IMR-90 (cell line): ENCODE results near the gene NPEPPS. TPM values are rescaled to one million over a fixed set of nuclear protein-coding genes. Genes with fewer than 3 reads are reported as not detected.
"Not testable (repeated sequence)": the region's sequence is repeated elsewhere in the genome, so short reads cannot be mapped to it uniquely, and the experiment has no call there.

Source experiments
- ATAC-seq: fragments of 200-7000 bp; cut with Tn5 transposase; 2 replicates; pipeline ENCODE4 v1.9.1; 2020; ENCODE audit warnings: low read depth, mild to moderate bottlenecking, moderate library complexity
- BruUV-seq: library from RNA; stranded (reverse); fragments of 400-500 nt; replicated peaks from 2 replicates; lab custom pipeline; 2021; lab: Mats Ljungman, UMichigan
- CTCF ChIA-PET: fragments of 300-600 bp; formaldehyde crosslinking; extraction: SDS; loops from one replicate; lab custom pipeline; 2021; ENCODE audit warnings: antibody characterized with exemption; lab: Yijun Ruan, JAX
- POLR2A ChIA-PET: fragments of 300-600 bp; sonication (Branson Sonifier 250); formaldehyde crosslinking; loops from one replicate; lab custom pipeline; 2022; ENCODE audit warnings: antibody characterized with exemption; ENCODE audit not compliant: unreplicated experiment; lab: Charles Lee
- DNase-seq: peaks from one replicate; pipeline ENCODE4 v3.0.0; 2013
- H2AFZ ChIP-seq: replicated peaks from 2 replicates; pipeline ENCODE3; 2013; ENCODE audit warnings: low read length, mild to moderate bottlenecking; ENCODE audit not compliant: poor library complexity
- H2AK5ac ChIP-seq: 2 replicates; pipeline ENCODE4 v1.6.1; 2013; ENCODE audit warnings: low read depth, low read length, inconsistent platforms
- H2AK9ac ChIP-seq: replicated peaks from 2 replicates; pipeline ENCODE3; 2013; ENCODE audit warnings: mild to moderate bottlenecking, low read depth, low read length, moderate library complexity; ENCODE audit not compliant: poor library complexity
- H2BK120ac ChIP-seq: 2 replicates; pipeline ENCODE4 v1.6.1; 2013; ENCODE audit warnings: low read depth, low read length, inconsistent platforms
- H2BK15ac ChIP-seq: 3 replicates; pipeline ENCODE4 v1.6.1; 2013; ENCODE audit warnings: low read depth, low read length, inconsistent platforms
- H2BK20ac ChIP-seq: 2 replicates; pipeline ENCODE4 v1.6.1; 2013; ENCODE audit warnings: low read depth, mild to moderate bottlenecking, inconsistent platforms, low read length, moderate library complexity
- H2BK5ac ChIP-seq: 2 replicates; pipeline ENCODE4 v1.6.1; 2013; ENCODE audit warnings: mild to moderate bottlenecking, low read depth, low read length, inconsistent platforms; ENCODE audit not compliant: poor library complexity, severe bottlenecking
- H3K14ac ChIP-seq: replicated peaks from 2 replicates; pipeline ENCODE4 v1.6.1; 2013; ENCODE audit warnings: low read depth, low read length, inconsistent platforms
- H3K18ac ChIP-seq: 2 replicates; pipeline ENCODE4 v1.6.1; 2013; ENCODE audit warnings: low read depth, low read length, control low read depth
- H3K23ac ChIP-seq: 2 replicates; pipeline ENCODE4 v1.6.1; 2013; ENCODE audit warnings: low read depth, low read length, inconsistent platforms
- H3K27ac ChIP-seq: 2 replicates; pipeline ENCODE4 v1.5.1; 2013; ENCODE audit warnings: mild to moderate bottlenecking, control low read depth, low read length; ENCODE audit not compliant: insufficient read depth
- H3K27me3 ChIP-seq: 2 replicates; pipeline ENCODE4 v1.6.1; 2013; ENCODE audit warnings: low read length; ENCODE audit not compliant: control insufficient read depth, insufficient read depth
- H3K36me3 ChIP-seq: 2 replicates; pipeline ENCODE4 v1.6.1; 2013; ENCODE audit warnings: low read length, mixed read lengths; ENCODE audit not compliant: control insufficient read depth, insufficient read depth
- H3K4ac ChIP-seq: 2 replicates; pipeline ENCODE4 v1.6.1; 2013; ENCODE audit warnings: low read depth, low read length, inconsistent platforms
- H3K4me1 ChIP-seq: 2 replicates; pipeline ENCODE4 v1.6.1; 2013; ENCODE audit warnings: low read length, mixed read lengths; ENCODE audit not compliant: control insufficient read depth, insufficient read depth
- H3K4me2 ChIP-seq: 2 replicates; pipeline ENCODE4 v1.6.1; 2013; ENCODE audit warnings: low read depth, mild to moderate bottlenecking, control low read depth, low read length, moderate library complexity
- H3K4me3 ChIP-seq: 2 replicates; pipeline ENCODE4 v1.5.1; 2013; ENCODE audit warnings: low read depth, mild to moderate bottlenecking, control low read depth, low read length, moderate library complexity; ENCODE audit not compliant: insufficient read depth
- H3K56ac ChIP-seq: 2 replicates; pipeline ENCODE4 v1.6.1; 2013; ENCODE audit warnings: low read length, inconsistent platforms; ENCODE audit not compliant: insufficient read depth; ENCODE audit errors: extremely low read depth
- H3K79me1 ChIP-seq, 2 experiments: 2 replicates each; pipeline ENCODE4 v1.6.1; 2013; ENCODE audit warnings: low read length in 2 of 2, inconsistent platforms in 1 of 2, low read depth in 1 of 2
- H3K9ac ChIP-seq: 2 replicates; pipeline ENCODE4 v1.6.1; 2013; ENCODE audit warnings: low read depth, low read length, control low read depth
- H3K9me1 ChIP-seq: 2 replicates; pipeline ENCODE4 v1.6.1; 2013; ENCODE audit warnings: low read length, inconsistent platforms; ENCODE audit not compliant: insufficient read depth
- H3K9me3 ChIP-seq: 2 replicates; pipeline ENCODE4 v1.6.1; 2013; ENCODE audit warnings: low read length; ENCODE audit not compliant: control insufficient read depth, insufficient read depth
- H4K20me1 ChIP-seq: 2 replicates; pipeline ENCODE4 v1.6.1; 2013; ENCODE audit warnings: low read length, inconsistent platforms; ENCODE audit not compliant: insufficient read depth
- H4K5ac ChIP-seq: 2 replicates; pipeline ENCODE4 v1.6.1; 2013; ENCODE audit warnings: mild to moderate bottlenecking, low read depth, low read length, control low read depth
- H4K8ac ChIP-seq, 2 experiments: 2 replicates each; pipeline ENCODE4 v1.6.1; 2013; ENCODE audit warnings: low read depth in 2 of 2, low read length in 2 of 2, control low read depth in 1 of 2, inconsistent platforms in 1 of 2
- H4K91ac ChIP-seq: 2 replicates; pipeline ENCODE4 v1.6.1; 2013; ENCODE audit warnings: low read depth, low read length, inconsistent platforms; ENCODE audit not compliant: insufficient read depth
- RAD21 ChIP-seq: IDR thresholded peaks from 2 replicates; pipeline ENCODE4 v1.6.1; 2012; ENCODE audit warnings: low read length, improper control_type of control experiment
- SMC3 ChIP-seq: fragments of 150-350 bp; IDR thresholded peaks from 2 replicates; pipeline ENCODE4 v1.6.1; 2016; ENCODE audit warnings: low read depth, mild to moderate bottlenecking, antibody characterized with exemption, low read length, moderate library complexity
- WGBS, 2 experiments: methylation state at CpG; one replicate each; pipeline versions ENCODE4 v1.1.5 to v1.1.7; 2013; ENCODE audit warnings: missing lambda C conversion rate in 2 of 2; ENCODE audit not compliant: insufficient read length in 1 of 2; ENCODE audit errors: extremely low coverage in 2 of 2; 5-methylcytosine and 5-hydroxymethylcytosine counted together
- dilution Hi-C: fragments of 300-500 bp; cut with HindIII; formaldehyde crosslinking; loops from one replicate; pipeline ENCODE4 v1.14.3; 2018; ENCODE audit warnings: low sequenced_read_pairs; ENCODE audit not compliant: unreplicated experiment
- in situ Hi-C: fragments of 300-500 bp; cut with MboI; formaldehyde crosslinking; loops from 3 replicates; pipeline ENCODE4 v1.14.3; 2019; ENCODE audit warnings: low sequenced_read_pairs, inconsistent platforms, mixed read lengths
- intact Hi-C: fragments of 100-400 bp; cut with micrococcal nuclease; formaldehyde crosslinking; loops from 2 replicates; pipeline ENCODE4 v1.10.0; 2022
- polyA plus RNA-seq, 3 experiments: library from polyadenylated mRNA; depleted of rRNA; stranded (reverse); fragments of >200 nt; gene quantifications; 2 replicates each; pipeline ENCODE4 v1.2.3, GENCODE V29; 2012; ENCODE audit warnings: low replicate concordance in 1 of 3
- total RNA-seq: library from RNA; depleted of rRNA; stranded (reverse); fragments of >200 nt; gene quantifications from 2 replicates; pipeline ENCODE4 v1.2.3, GENCODE V29; 2012
- TF ChIP-seq, protein P1 (sequence below): conservative IDR thresholded peaks from 2 replicates; pipeline ENCODE4 v1.5.1; 2012; ENCODE audit warnings: mild to moderate bottlenecking, low read depth, low read length, improper control_type of control experiment

Gene NPEPPS
- total and polyA plus RNA-seq, 2 of the 4 experiments (the other 2 are of a cell fraction): 54.1 to 64.6 TPM

DNA sequence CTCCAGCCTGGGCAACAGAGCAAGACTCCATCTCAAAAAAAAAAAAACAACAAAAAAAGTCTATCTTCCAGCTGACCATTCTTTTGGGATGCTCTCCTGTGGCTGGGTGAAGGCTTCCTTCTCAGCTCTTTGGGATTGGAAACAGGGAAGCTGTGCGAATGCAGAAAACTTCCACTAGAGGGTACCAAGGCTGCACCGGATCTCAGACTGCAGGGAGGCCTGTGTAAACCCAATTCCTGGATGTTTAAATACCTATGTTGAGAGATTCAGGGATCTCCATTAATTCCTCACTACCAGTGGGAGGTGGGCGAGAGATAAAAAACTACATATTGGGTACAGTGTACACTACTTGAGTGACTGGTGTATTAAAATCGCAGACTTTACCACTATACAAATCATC is 30.3 kb upstream of the NPEPPS start:
- H3K23ac ChIP-seq, H2BK20ac ChIP-seq, H4K5ac ChIP-seq, H2AFZ ChIP-seq, H3K4me1 ChIP-seq, H2BK5ac ChIP-seq, H2AK5ac ChIP-seq, H2BK15ac ChIP-seq, H4K20me1 ChIP-seq, H3K14ac ChIP-seq, H2BK120ac ChIP-seq, H3K36me3 ChIP-seq, H3K9ac ChIP-seq, H3K56ac ChIP-seq, H3K4me2 ChIP-seq, H3K9me1 ChIP-seq, in situ Hi-C loops, H2AK9ac ChIP-seq, H3K79me1 ChIP-seq, H3K18ac ChIP-seq, H3K27ac ChIP-seq, H3K9me3 ChIP-seq, dilution Hi-C loops, H3K4me3 ChIP-seq, H4K8ac ChIP-seq, POLR2A ChIA-PET, H3K27me3 ChIP-seq, H4K91ac ChIP-seq, BruUV-seq: not testable (repeated sequence)
- intact Hi-C loops: loop anchor here (2.0 kb wide), 1 partner anchor 116 kb away; no protein-coding TSS in a partner anchor
- CTCF ChIA-PET: interaction anchor here (0.6 to 1.4 kb wide), 4 partner anchors 114 to 183 kb away, joined by 3 to 7 read pairs (median 7); no protein-coding TSS in a partner anchor
- WGBS, 2 experiments: no CpG with 5 or more reads among the region's 4 CpGs
- peak; percentile 30 for DNase-seq
- ATAC-seq: peak; percentile 35
- peak overlapping the region; percentile 9; the same call in 1 of the 2 replicates for H3K4ac ChIP-seq
- peak; percentile 52 for TF ChIP-seq RAD21
- peak; percentile 31 for TF ChIP-seq SMC3
- TF ChIP-seq, protein P1, sequence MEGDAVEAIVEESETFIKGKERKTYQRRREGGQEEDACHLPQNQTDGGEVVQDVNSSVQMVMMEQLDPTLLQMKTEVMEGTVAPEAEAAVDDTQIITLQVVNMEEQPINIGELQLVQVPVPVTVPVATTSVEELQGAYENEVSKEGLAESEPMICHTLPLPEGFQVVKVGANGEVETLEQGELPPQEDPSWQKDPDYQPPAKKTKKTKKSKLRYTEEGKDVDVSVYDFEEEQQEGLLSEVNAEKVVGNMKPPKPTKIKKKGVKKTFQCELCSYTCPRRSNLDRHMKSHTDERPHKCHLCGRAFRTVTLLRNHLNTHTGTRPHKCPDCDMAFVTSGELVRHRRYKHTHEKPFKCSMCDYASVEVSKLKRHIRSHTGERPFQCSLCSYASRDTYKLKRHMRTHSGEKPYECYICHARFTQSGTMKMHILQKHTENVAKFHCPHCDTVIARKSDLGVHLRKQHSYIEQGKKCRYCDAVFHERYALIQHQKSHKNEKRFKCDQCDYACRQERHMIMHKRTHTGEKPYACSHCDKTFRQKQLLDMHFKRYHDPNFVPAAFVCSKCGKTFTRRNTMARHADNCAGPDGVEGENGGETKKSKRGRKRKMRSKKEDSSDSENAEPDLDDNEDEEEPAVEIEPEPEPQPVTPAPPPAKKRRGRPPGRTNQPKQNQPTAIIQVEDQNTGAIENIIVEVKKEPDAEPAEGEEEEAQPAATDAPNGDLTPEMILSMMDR: peak; percentile 40
